GM12878 (cell line): ENCODE data around the gene BLOC1S4. TPM values are rescaled to one million over a fixed set of nuclear protein-coding genes. Genes with fewer than 3 reads are reported as not detected.

ENCODE experiments used
- ATAC-seq: fragments of 200-7000 bp; cut with Tn5 transposase; 3 replicates; pipeline ENCODE4 v1.9.1; 2020; ENCODE audit warnings: mild to moderate bottlenecking, moderate library complexity
- BruUV-seq: library from RNA; stranded (reverse); fragments of 400-500 nt; replicated peaks from 2 replicates; lab custom pipeline; 2021; lab: Mats Ljungman, UMichigan
- CTCF ChIA-PET: fragments of 300-600 bp; sonication (Branson Sonifier 250); formaldehyde crosslinking; extraction: SDS; loops from one replicate; lab custom pipeline; 2021; ENCODE audit warnings: inconsistent platforms; lab: Yijun Ruan, JAX
- POLR2A ChIA-PET: fragments of 350-600 bp; formaldehyde crosslinking; extraction: SDS; loops from one replicate; lab custom pipeline; 2021; ENCODE audit warnings: inconsistent platforms; lab: Charles Lee
- RAD21 ChIA-PET: fragments of 300-600 bp; sonication (Branson Sonifier 250); formaldehyde crosslinking; loops from one replicate; lab custom pipeline; 2023; ENCODE audit warnings: antibody characterized with exemption; ENCODE audit not compliant: unreplicated experiment; lab: Charles Lee
- SMC1A ChIA-PET: fragments of 300-600 bp; sonication (Branson Sonifier 250); formaldehyde crosslinking; loops from one replicate; lab custom pipeline; 2023; ENCODE audit not compliant: unreplicated experiment, uncharacterized antibody; lab: Charles Lee
- DNase-seq: peaks from one replicate; pipeline ENCODE4 v3.0.0-alpha.2; 2011; ENCODE audit warnings: low read depth, low spot score
- FAIRE-seq: peaks from 3 replicates; lab custom pipeline; 2011; peaks lifted over from hg19 to GRCh38; lab: Jason Lieb, UNC
- H2AFZ ChIP-seq: 2 replicates; pipeline ENCODE4 v1.6.0; 2011; ENCODE audit warnings: low read depth, low read length, control low read depth; ENCODE audit not compliant: control insufficient read depth
- H3K27ac ChIP-seq: 2 replicates; pipeline ENCODE4 v1.5.1; 2011; ENCODE audit warnings: control low read depth; ENCODE audit not compliant: control insufficient read depth, insufficient read depth
- H3K27me3 ChIP-seq, 2 experiments: replicated peaks in 1 of 2; 2 replicates each; pipeline versions ENCODE4 v1.6.0 to v1.6.1; 2011; ENCODE audit warnings: low read length in 1 of 2; ENCODE audit not compliant: control insufficient read depth in 2 of 2, insufficient read depth in 2 of 2
- H3K36me3 ChIP-seq, 2 experiments: 2 replicates each; pipeline ENCODE4 v1.5.1; 2011; ENCODE audit warnings: low read length in 1 of 2; ENCODE audit not compliant: control insufficient read depth in 2 of 2, insufficient read depth in 2 of 2
- H3K4me1 ChIP-seq: 2 replicates; pipeline ENCODE4 v1.6.1; 2011; ENCODE audit warnings: mild to moderate bottlenecking, low read length, moderate library complexity, mixed read lengths; ENCODE audit not compliant: control insufficient read depth, insufficient read depth
- H3K4me2 ChIP-seq: 2 replicates; pipeline ENCODE4 v1.6.0; 2011; ENCODE audit warnings: control low read depth; ENCODE audit not compliant: control insufficient read depth, insufficient read depth
- H3K4me3 ChIP-seq: fragments of 200-600 bp; sonication (generic); 2 replicates; pipeline ENCODE4 v1.5.1; 2016
- H3K79me2 ChIP-seq: 2 replicates; pipeline ENCODE4 v1.6.0; 2011; ENCODE audit warnings: low read length; ENCODE audit not compliant: control insufficient read depth, insufficient read depth
- H3K9ac ChIP-seq: 2 replicates; pipeline ENCODE4 v1.8.0; 2011; ENCODE audit warnings: low read length, control low read depth, mixed read lengths; ENCODE audit not compliant: control insufficient read depth, insufficient read depth
- H3K9me3 ChIP-seq: replicated peaks from 3 replicates; pipeline ENCODE4 v1.5.1; 2011; ENCODE audit warnings: mild to moderate bottlenecking, low read length; ENCODE audit not compliant: control insufficient read depth, insufficient read depth
- H4K20me1 ChIP-seq: 2 replicates; pipeline ENCODE4 v1.6.0; 2011; ENCODE audit not compliant: control insufficient read depth, insufficient read depth
- ASH2L ChIP-seq: fragments of 300-600, 200-600 bp; sonication (generic); IDR thresholded peaks from 2 replicates; pipeline ENCODE4 v1.6.1; 2017; ENCODE audit warnings: low read depth, mild to moderate bottlenecking, borderline replicate concordance
- EED ChIP-seq: sonication (generic); IDR thresholded peaks from 2 replicates; pipeline ENCODE4 v1.6.1; 2016; ENCODE audit warnings: antibody characterized with exemption, low read depth
- HCFC1 ChIP-seq: fragments of 150-350 bp; IDR thresholded peaks from 2 replicates; pipeline ENCODE4 v1.6.1; 2014; ENCODE audit warnings: low read length
- LARP7 ChIP-seq: fragments of 450-650 bp; IDR thresholded peaks from 2 replicates; pipeline ENCODE4 v1.6.1; 2017; ENCODE audit warnings: mild to moderate bottlenecking
- MEF2A ChIP-seq: IDR thresholded peaks from 2 replicates; pipeline ENCODE4 v1.6.1; 2011; ENCODE audit warnings: low read depth, mild to moderate bottlenecking, low read length, moderate library complexity; ENCODE audit not compliant: insufficient read depth
- MYC ChIP-seq: IDR thresholded peaks from 2 replicates; pipeline ENCODE4 v1.6.1; 2011; ENCODE audit warnings: mild to moderate bottlenecking, low read length, moderate library complexity, inconsistent platforms; ENCODE audit not compliant: insufficient read depth, insufficient replicate concordance, insufficient read length, severe bottlenecking
- NFIC ChIP-seq: IDR thresholded peaks from 2 replicates; pipeline ENCODE4 v1.6.1; 2012; ENCODE audit warnings: low read depth, mild to moderate bottlenecking, inconsistent platforms, low read length, moderate library complexity
- NR2F1 ChIP-seq: fragments of 450-650 bp; conservative IDR thresholded peaks from 2 replicates; pipeline ENCODE4 v1.6.1; 2017; ENCODE audit warnings: mild to moderate bottlenecking
- NRF1 ChIP-seq: conservative IDR thresholded peaks from 2 replicates; pipeline ENCODE4 v1.6.1; 2011; ENCODE audit warnings: mild to moderate bottlenecking, low read depth, low read length, improper control_type of control experiment
- PAX5 ChIP-seq: IDR thresholded peaks from 2 replicates; pipeline ENCODE4 v1.6.1; 2011; ENCODE audit warnings: low read depth, low read length, borderline replicate concordance
- PAX8 ChIP-seq: fragments of 450-650 bp; IDR thresholded peaks from 2 replicates; pipeline ENCODE4 v1.6.1; 2017; ENCODE audit warnings: mild to moderate bottlenecking, moderate library complexity
- SMC3 ChIP-seq: IDR thresholded peaks from 2 replicates; pipeline ENCODE4 v1.6.1; 2011; ENCODE audit warnings: low read length, improper control_type of control experiment, borderline replicate concordance
- TAF1 ChIP-seq: IDR thresholded peaks from 2 replicates; pipeline ENCODE4 v1.6.1; 2011; ENCODE audit warnings: mild to moderate bottlenecking, low read depth, low read length, borderline replicate concordance
- ZZZ3 ChIP-seq: IDR thresholded peaks from 2 replicates; pipeline ENCODE4 v1.6.1; 2011; ENCODE audit warnings: low read depth; ENCODE audit not compliant: control insufficient read depth, insufficient read length
- WGBS: methylation state at CpG from one replicate; pipeline ENCODE4 v1.1.6; 2016; ENCODE audit warnings: low lambda C conversion rate; ENCODE audit not compliant: insufficient replicate concordance, insufficient coverage; ENCODE audit errors: missing lambda C conversion rate; 5-methylcytosine and 5-hydroxymethylcytosine counted together
- in situ Hi-C: fragments of 300-500 bp; cut with MboI; formaldehyde crosslinking; loops from 9 replicates; pipeline ENCODE4 v1.14.3; 2018; ENCODE audit warnings: mixed read lengths
- intact Hi-C: fragments of 100-400 bp; cut with micrococcal nuclease; formaldehyde crosslinking; loops from one replicate; pipeline ENCODE4 v1.14.2; 2022; ENCODE audit not compliant: unreplicated experiment
- polyA plus RNA-seq, 11 experiments: library from polyadenylated mRNA; depleted of rRNA in 4 of 11; unstranded in 6 of 11; stranded (reverse) in 5 of 11; fragments of >200 nt; fragmentation: Nextera tagmentation in 4 of 11; fragmentation: Illumina TruSeq in 1 of 11; extraction: Ambion mirVana in 4 of 11; extraction: Trizol in 1 of 11; gene quantifications; 1 replicate in 1 of 11; 2 replicates in 10 of 11; pipeline versions ENCODE4 v1.2.1 to v1.2.3, GENCODE V29; 2011 to 2016; ENCODE audit warnings: inconsistent platforms in 2 of 11, missing spikeins in 2 of 11, low read depth in 1 of 11
- total RNA-seq, 4 experiments: library from RNA; depleted of rRNA in 3 of 4; stranded (reverse); fragments of >200 nt in 3 of 4; fragmentation: Illumina TruSeq in 1 of 4; extraction: Trizol in 1 of 4; gene quantifications; 2 replicates each; pipeline versions ENCODE4 v1.2.1 to v1.2.3, GENCODE V29; 2013 to 2021
- TF ChIP-seq, protein P1 (sequence below): IDR thresholded peaks from 2 replicates; pipeline ENCODE4 v1.6.1; 2012; ENCODE audit warnings: low read depth, low read length, improper control_type of control experiment
- TF ChIP-seq, protein P2 (sequence below): IDR thresholded peaks from 2 replicates; pipeline ENCODE4 v1.6.1; 2011; ENCODE audit warnings: low read depth, mild to moderate bottlenecking, low read length, moderate library complexity, borderline replicate concordance; ENCODE audit errors: extremely low read depth

BLOC1S4 gene
- total and polyA plus RNA-seq, 10 of the 15 experiments (the other 5 are each of a cell fraction or from before 2014, with no cell fraction given): 2.7 to 23.8 (median 9.5) TPM

DNA sequence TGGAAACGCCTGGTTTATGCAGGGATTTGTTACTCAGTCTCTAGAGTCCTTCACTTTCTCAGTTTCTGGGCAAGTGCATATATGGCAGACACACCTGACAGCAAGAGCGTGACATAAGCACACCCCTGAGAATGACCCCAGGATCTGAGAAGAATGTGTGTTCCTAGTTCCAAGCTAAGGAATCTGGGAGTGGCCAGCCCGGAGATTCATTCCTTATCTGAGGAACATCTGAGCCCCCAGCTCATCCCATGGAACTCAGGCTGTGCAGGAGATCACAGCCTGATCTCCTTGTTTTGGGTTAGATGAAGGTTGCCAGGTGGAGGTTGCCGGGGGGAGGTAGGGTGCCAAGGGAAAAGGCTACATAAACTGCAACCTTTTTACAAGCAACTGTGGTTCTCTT, 42.8 kb downstream of the BLOC1S4 start:
- WGBS: 58% methylated on average over 4 of the region's 4 CpGs
- intact Hi-C loops (no loop called here), in situ Hi-C loops (no loop called here)
- FAIRE-seq (no peak), ATAC-seq (no peak), DNase-seq (no peak)
- H2AFZ ChIP-seq: no peak overlapping the region
- H3K79me2 ChIP-seq: no peaks in the 10 kb centered on the region
- no peaks in the 10 kb centered on the region for H4K20me1 ChIP-seq
- TF ChIP-seq TAF1: no peak
- no peak for TF ChIP-seq EED
- no peak for TF ChIP-seq LARP7
- no peak for TF ChIP-seq PAX8
- TF ChIP-seq MEF2A: no peak
- TF ChIP-seq, protein P1, sequence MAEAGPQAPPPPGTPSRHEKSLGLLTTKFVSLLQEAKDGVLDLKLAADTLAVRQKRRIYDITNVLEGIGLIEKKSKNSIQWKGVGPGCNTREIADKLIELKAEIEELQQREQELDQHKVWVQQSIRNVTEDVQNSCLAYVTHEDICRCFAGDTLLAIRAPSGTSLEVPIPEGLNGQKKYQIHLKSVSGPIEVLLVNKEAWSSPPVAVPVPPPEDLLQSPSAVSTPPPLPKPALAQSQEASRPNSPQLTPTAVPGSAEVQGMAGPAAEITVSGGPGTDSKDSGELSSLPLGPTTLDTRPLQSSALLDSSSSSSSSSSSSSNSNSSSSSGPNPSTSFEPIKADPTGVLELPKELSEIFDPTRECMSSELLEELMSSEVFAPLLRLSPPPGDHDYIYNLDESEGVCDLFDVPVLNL: no peak
- TF ChIP-seq ASH2L: no peak
- no peak for TF ChIP-seq NR2F1
- TF ChIP-seq, protein P2, sequence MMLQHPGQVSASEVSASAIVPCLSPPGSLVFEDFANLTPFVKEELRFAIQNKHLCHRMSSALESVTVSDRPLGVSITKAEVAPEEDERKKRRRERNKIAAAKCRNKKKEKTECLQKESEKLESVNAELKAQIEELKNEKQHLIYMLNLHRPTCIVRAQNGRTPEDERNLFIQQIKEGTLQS: no peak
- TF ChIP-seq ZZZ3: no peak
- no peak for TF ChIP-seq PAX5
- no peak for TF ChIP-seq HCFC1
- no peak for TF ChIP-seq SMC3
- no peak for TF ChIP-seq NRF1
- no peak for TF ChIP-seq NFIC
- no peak for TF ChIP-seq MYC
- no peaks in the 10 kb centered on the region for H3K9me3 ChIP-seq
- no peak overlapping the region for H3K9ac ChIP-seq
- no peak overlapping the region for H3K4me2 ChIP-seq
- H3K36me3 ChIP-seq: no peaks in the 10 kb centered on the region
- no TSS peak for BruUV-seq
- SMC1A ChIA-PET: interaction anchor here (0.6 kb wide), 2 partner anchors 112 to 249 kb away, joined by 3 to 4 read pairs; no protein-coding TSS in a partner anchor
- CTCF ChIA-PET: interaction anchor here (1.4 to 1.6 kb wide), 3 partner anchors 9 to 39 kb away, joined by 3 to 5 read pairs (median 4); no protein-coding TSS in a partner anchor
- H3K4me1 ChIP-seq: no peaks in the 10 kb centered on the region
- peaks cover 0 to 2% of the 10 kb centered on the region in 2 experiments; a peak in 2 of 4 replicates for H3K27me3 ChIP-seq
- H3K27ac ChIP-seq: no peak overlapping the region
- H3K4me3 ChIP-seq: no peak overlapping the region
- POLR2A ChIA-PET: no interaction called here
- RAD21 ChIA-PET: no interaction called here
